ENCODE measurements around the gene MITD1.

GRCh38 chr2:99158599-99158998 lies 22.3 kb downstream of the MITD1 start:
- TF ChIP-seq EZH2 (IDR thresholded peaks at IDR 0.05; ENCODE audit: insufficient read depth, poor library complexity, severe bottlenecking) = no peak
- no peak for TF ChIP-seq EZH2phosphoT487 (IDR thresholded peaks at IDR 0.05; ENCODE audit: insufficient read depth, low read depth)

Data from GM23248 (cell line).